C4-2B (cell line): Measurements from ENCODE around the gene CALY.

Source experiments
- CTCF ChIP-seq: fragments of 450-650 bp; conservative IDR thresholded peaks from 2 replicates; pipeline ENCODE4 v1.5.1; 2017; ENCODE audit warnings: mild to moderate bottlenecking
- ZFX ChIP-seq: fragments of 450-650 bp; IDR thresholded peaks from 2 replicates; pipeline ENCODE4 v1.6.1; 2017

- no peak for TF ChIP-seq CTCF
- TF ChIP-seq ZFX, result no peak
These were observed 14.2 kb upstream of the CALY start for GRCh38 chr10:133350950-133351329.
